BJ (cell line): ENCODE measurements around the gene CPLX4. TPM values are rescaled to one million over a fixed set of nuclear protein-coding genes. Genes with fewer than 3 reads are reported as not detected.

Source experiments
- CTCF ChIA-PET: fragments of 350-600 bp; formaldehyde crosslinking; extraction: SDS; loops from one replicate; lab custom pipeline; 2021; ENCODE audit warnings: antibody characterized with exemption, inconsistent platforms; lab: Yijun Ruan, JAX
- POLR2A ChIA-PET: fragments of 300-600 bp; sonication (Branson Sonifier 250); formaldehyde crosslinking; extraction: SDS; loops from one replicate; lab custom pipeline; 2021; ENCODE audit warnings: antibody characterized with exemption; lab: Charles Lee
- DNase-seq: peaks from one replicate; pipeline ENCODE4 v3.0.0-alpha.2; 2011; ENCODE audit warnings: low read depth
- H3K27me3 ChIP-seq: 2 replicates; pipeline ENCODE4 v1.6.0; 2011; ENCODE audit warnings: low read length; ENCODE audit not compliant: control insufficient read depth, insufficient read depth
- H3K36me3 ChIP-seq: 2 replicates; pipeline ENCODE4 v1.5.1; 2011; ENCODE audit warnings: low read length; ENCODE audit not compliant: control insufficient read depth, insufficient read depth
- H3K4me3 ChIP-seq: 2 replicates; pipeline ENCODE4 v1.5.1; 2011; ENCODE audit warnings: low read depth, mild to moderate bottlenecking, control low read depth, low read length
- polyA plus RNA-seq: library from polyadenylated mRNA; depleted of rRNA; stranded (reverse); fragments of >200 nt; gene quantifications from 2 replicates; pipeline ENCODE4 v1.2.3, GENCODE V29; 2011
- TF ChIP-seq, protein P1 (sequence below): IDR thresholded peaks from 2 replicates; pipeline ENCODE4 v1.5.1; 2011; ENCODE audit warnings: low read depth, mild to moderate bottlenecking, control low read depth, inconsistent platforms, low read length, moderate library complexity; ENCODE audit not compliant: insufficient read depth

CPLX4 gene
- polyA plus RNA-seq, 1 experiment, result not detected

DNA sequence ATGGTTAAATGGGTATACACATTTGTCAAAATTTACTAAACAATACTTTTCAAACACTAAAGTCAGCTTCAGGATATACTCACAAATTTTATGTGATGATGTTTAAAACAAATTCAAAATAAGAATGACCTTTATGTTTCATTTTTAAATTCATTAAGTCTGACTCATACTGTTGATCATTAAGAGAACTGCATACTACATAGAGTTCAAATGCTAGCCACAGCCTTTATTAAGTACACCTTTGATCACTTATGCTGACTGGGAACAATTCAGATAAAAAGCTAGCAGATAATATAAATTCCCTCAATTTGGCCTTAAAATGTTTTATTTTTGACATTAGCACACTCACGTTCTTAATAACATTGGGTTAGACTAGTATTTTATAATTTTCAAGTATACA lies 26.5 kb upstream of the CPLX4 start:
- TF ChIP-seq, protein P1, sequence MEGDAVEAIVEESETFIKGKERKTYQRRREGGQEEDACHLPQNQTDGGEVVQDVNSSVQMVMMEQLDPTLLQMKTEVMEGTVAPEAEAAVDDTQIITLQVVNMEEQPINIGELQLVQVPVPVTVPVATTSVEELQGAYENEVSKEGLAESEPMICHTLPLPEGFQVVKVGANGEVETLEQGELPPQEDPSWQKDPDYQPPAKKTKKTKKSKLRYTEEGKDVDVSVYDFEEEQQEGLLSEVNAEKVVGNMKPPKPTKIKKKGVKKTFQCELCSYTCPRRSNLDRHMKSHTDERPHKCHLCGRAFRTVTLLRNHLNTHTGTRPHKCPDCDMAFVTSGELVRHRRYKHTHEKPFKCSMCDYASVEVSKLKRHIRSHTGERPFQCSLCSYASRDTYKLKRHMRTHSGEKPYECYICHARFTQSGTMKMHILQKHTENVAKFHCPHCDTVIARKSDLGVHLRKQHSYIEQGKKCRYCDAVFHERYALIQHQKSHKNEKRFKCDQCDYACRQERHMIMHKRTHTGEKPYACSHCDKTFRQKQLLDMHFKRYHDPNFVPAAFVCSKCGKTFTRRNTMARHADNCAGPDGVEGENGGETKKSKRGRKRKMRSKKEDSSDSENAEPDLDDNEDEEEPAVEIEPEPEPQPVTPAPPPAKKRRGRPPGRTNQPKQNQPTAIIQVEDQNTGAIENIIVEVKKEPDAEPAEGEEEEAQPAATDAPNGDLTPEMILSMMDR, result no peak
- no peak overlapping the region for H3K4me3 ChIP-seq
- no peak for DNase-seq
- POLR2A ChIA-PET, result no interaction called here
- CTCF ChIA-PET, result interaction anchor here (2.3 kb wide), 1 partner anchor 11 kb away, joined by 5 read pairs; no protein-coding TSS in a partner anchor
- no peaks in the 10 kb centered on the region for H3K27me3 ChIP-seq
- H3K36me3 ChIP-seq, result peaks cover 9% of the 10 kb centered on the region

DNA sequence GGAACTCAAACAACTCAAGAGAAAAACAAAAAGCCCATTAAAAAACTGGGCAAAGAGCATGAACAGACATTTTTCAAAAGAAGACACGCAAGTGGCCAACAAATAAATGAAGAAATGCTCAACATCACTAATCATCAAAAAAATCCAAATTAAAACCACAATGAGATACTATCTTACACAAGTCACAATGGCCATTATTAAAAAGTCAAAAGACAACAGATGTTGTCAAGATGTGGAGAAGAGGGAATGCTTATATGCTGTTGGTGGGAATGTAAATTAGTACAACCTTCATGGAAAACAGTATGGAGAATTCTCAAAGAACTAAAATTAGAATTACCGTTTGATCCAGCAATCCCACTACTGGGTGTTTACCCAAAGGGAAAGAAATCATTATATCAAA lies 25.5 kb upstream of the CPLX4 start:
- POLR2A ChIA-PET, result no interaction called here
- DNase-seq, result peak; percentile 20
- CTCF ChIA-PET, result interaction anchor here (1.0 to 1.4 kb wide), 2 partner anchors 9 to 59 kb away, joined by 3 read pairs; no protein-coding TSS in a partner anchor
- no peak overlapping the region for H3K4me3 ChIP-seq
- H3K36me3 ChIP-seq, result peaks cover 16% of the 10 kb centered on the region
- H3K27me3 ChIP-seq, result no peaks in the 10 kb centered on the region
- TF ChIP-seq, protein P1, result no peak

DNA sequence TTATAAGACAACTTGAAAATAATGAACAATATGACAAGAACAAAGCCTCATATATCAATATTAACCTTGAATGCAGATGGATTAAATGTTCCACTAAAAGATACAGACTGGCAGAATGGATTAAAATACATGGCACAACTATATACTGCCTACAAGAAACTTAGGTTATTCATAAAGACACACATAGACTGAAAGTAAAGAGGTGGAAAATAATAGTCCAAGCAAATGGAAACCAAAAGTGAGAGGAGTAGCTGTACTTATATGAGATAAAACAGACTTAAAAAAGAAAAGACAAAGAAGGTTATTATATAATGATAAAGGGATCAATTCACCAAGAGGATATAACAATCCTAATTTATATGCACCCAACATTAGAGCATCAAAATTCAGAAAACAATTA lies 22.4 kb upstream of the CPLX4 start:
- peaks cover 10% of the 10 kb centered on the region for H3K36me3 ChIP-seq
- ChIA-PET POLR2A (no interaction called here), CTCF (no interaction called here)
- TF ChIP-seq, protein P1, result no peak
- H3K4me3 ChIP-seq, result no peak overlapping the region
- H3K27me3 ChIP-seq, result no peaks in the 10 kb centered on the region
- DNase-seq, result no peak

- DNase-seq, result no peak
- ChIA-PET POLR2A (no interaction called here), CTCF (no interaction called here)
- Histone ChIP-seq H3K36me3 (peaks cover 9% of the 10 kb centered on the region), H3K4me3 (no peak overlapping the region), H3K27me3 (no peaks in the 10 kb centered on the region)
- TF ChIP-seq, protein P1, result no peak
Measured at GRCh38 chr18:59340312-59340711, 21.9 kb upstream of the CPLX4 start.

GRCh38 chr18:59332986-59333385 lies 14.5 kb upstream of the CPLX4 start:
- ChIA-PET POLR2A (no interaction called here), CTCF (interaction anchor here (1.8 kb wide), 1 partner anchor 13 kb away, joined by 5 read pairs; no protein-coding TSS in a partner anchor)
- TF ChIP-seq, protein P1, result no peak
- Histone ChIP-seq H3K36me3 (peaks cover 5% of the 10 kb centered on the region), H3K4me3 (no peak overlapping the region), H3K27me3 (no peaks in the 10 kb centered on the region)
- no peak for DNase-seq
